Epithelial cell of proximal tubule (primary cell): Measurements from ENCODE around the gene DRGX. TPM values are rescaled to one million over a fixed set of nuclear protein-coding genes. Genes with fewer than 3 reads are reported as not detected.

Experiments used
- DNase-seq: peaks from one replicate; pipeline ENCODE4 v3.0.0-alpha.2; 2011; ENCODE audit warnings: low read depth
- H3K4me3 ChIP-seq: 2 replicates; pipeline ENCODE4 v1.5.1; 2011; ENCODE audit warnings: low read depth, mild to moderate bottlenecking, low read length
- CTCF ChIP-seq: conservative IDR thresholded peaks from 2 replicates; pipeline ENCODE4 v1.5.1; 2012; ENCODE audit warnings: low read depth, mild to moderate bottlenecking, low read length
- total RNA-seq: library from RNA; depleted of rRNA; stranded (reverse); fragments of >200 nt; gene quantifications from 2 replicates; pipeline ENCODE4 v1.2.3, GENCODE V29; 2015

Gene DRGX
- total RNA-seq, 1 donor from 2014 or later, result not detected

GRCh38 chr10:49368256-49368655, 27.6 kb downstream of the DRGX start:
- DNase-seq, result no peak
- no peak overlapping the region for H3K4me3 ChIP-seq
- no peak for TF ChIP-seq CTCF

GRCh38 chr10:49367600-49367999, 28.3 kb downstream of the DRGX start:
- no peak for TF ChIP-seq CTCF
- no peak overlapping the region for H3K4me3 ChIP-seq
- no peak for DNase-seq

GRCh38 chr10:49366460-49366859, 29.4 kb downstream of the DRGX start:
- no peak for TF ChIP-seq CTCF
- H3K4me3 ChIP-seq, result no peak overlapping the region
- DNase-seq, result no peak

GRCh38 chr10:49365675-49366415, 30.0 kb downstream of the DRGX start:
- no peak overlapping the region for H3K4me3 ChIP-seq
- DNase-seq, result no peak
- no peak for TF ChIP-seq CTCF

GRCh38 chr10:49365275-49365674, 30.6 kb downstream of the DRGX start:
- DNase-seq, result no peak
- TF ChIP-seq CTCF, result no peak
- H3K4me3 ChIP-seq, result no peak overlapping the region

- H3K4me3 ChIP-seq, result no peak overlapping the region
- TF ChIP-seq CTCF, result no peak
- DNase-seq, result no peak
Observed at GRCh38 chr10:49364747-49365146, 31.1 kb downstream of the DRGX start.

- no peak for TF ChIP-seq CTCF
- no peak overlapping the region for H3K4me3 ChIP-seq
- no peak for DNase-seq
Observed at GRCh38 chr10:49364051-49364450, 31.8 kb downstream of the DRGX start.
